ENCODE results near the gene SHC2. TPM values are rescaled to one million over a fixed set of nuclear protein-coding genes. Genes with fewer than 3 reads are reported as not detected.
"Not testable (repeated sequence)": the region's sequence is repeated elsewhere in the genome, so short reads cannot be mapped to it uniquely, and the experiment has no call there.

The SHC2 gene
- polyA plus RNA-seq, 1 of the 3 experiments (the other 2 are of a cell fraction) = 0.64 TPM

GRCh38 chr19:483332-484072 is 22.7 kb upstream of the SHC2 start:
- Histone ChIP-seq H3K4me1 (ENCODE audit: control insufficient read depth in 1 of 2, insufficient read depth in 2 of 2, low read depth in 1 of 2, low read length in 1 of 2) (peaks cover 0 to 20% of the 10 kb centered on the region in 2 experiments; a peak in 1 of 4 replicates), H3K9me3 (no peaks in the 10 kb centered on the region), H3K27ac (ENCODE audit: low read depth in 2 of 2, low read length in 1 of 2) (peak overlapping the region in 1 of 2 experiments; percentile 18; a peak in 1 of 4 replicates), H3F3A (replicated peaks; ENCODE audit: insufficient read depth) (peaks cover 24% of the 10 kb centered on the region), H4K20me1 (ENCODE audit: insufficient read depth) (no peaks in the 10 kb centered on the region), H3K27me3 (ENCODE audit: insufficient read depth) (no peaks in the 10 kb centered on the region), H3K9me2 (no peaks in the 10 kb centered on the region), H3K4me2 (no peak overlapping the region), H3K79me2 (ENCODE audit: insufficient read depth) (no peaks in the 10 kb centered on the region), H3K9ac (no peak overlapping the region), H3K36me3 (replicated peaks in 1 of 2; ENCODE audit: control insufficient read depth in 1 of 2, insufficient read depth in 2 of 2, low read length in 1 of 2) (no peaks in the 10 kb centered on the region), H2AFZ (ENCODE audit: low read depth) (no peak overlapping the region), H3K4me3 (ENCODE audit: low read depth in 2 of 2, low read length in 1 of 2) (no peak overlapping the region)
- WGBS (ENCODE audit: low lambda C conversion rate) = 70% methylated on average over 8 of the region's 21 CpGs
- CTCF ChIA-PET = interaction anchor here (1.0 to 1.9 kb wide), 5 partner anchors 12 to 217 kb away, joined by 4 to 6 read pairs (median 6); partner anchors contain the start of gene MADCAM1
- TF ChIP-seq RFX5 (IDR thresholded peaks at IDR 0.05; ENCODE audit: low read length) (no peak), SMC3 (IDR thresholded peaks at IDR 0.05; ENCODE audit: low read depth, low read length) (no peak), PBX3 (IDR thresholded peaks at IDR 0.05) (no peak), GATA2 (CRISPR knock-in tag; IDR thresholded peaks at IDR 0.05) (no peak), EZH2phosphoT487 (IDR thresholded peaks at IDR 0.05; ENCODE audit: borderline replicate concordance, low read depth) (no peak)
- POLR2A ChIA-PET = no interaction called here
- peak; percentile 14 for DNase-seq

- peak; percentile 30 for DNase-seq
- H3F3A ChIP-seq (replicated peaks; ENCODE audit: insufficient read depth) = peaks cover 24% of the 10 kb centered on the region
- no peaks in the 10 kb centered on the region for H3K9me2 ChIP-seq
- H4K20me1 ChIP-seq (ENCODE audit: insufficient read depth) = no peaks in the 10 kb centered on the region
- no peak overlapping the region for H3K4me2 ChIP-seq
- no peaks in the 10 kb centered on the region for H3K36me3 ChIP-seq (replicated peaks in 1 of 2; ENCODE audit: control insufficient read depth in 1 of 2, insufficient read depth in 2 of 2, low read length in 1 of 2)
- ChIA-PET POLR2A (no interaction called here), CTCF (interaction anchor here (1.0 to 1.9 kb wide), 4 partner anchors 13 to 215 kb away, joined by 4 to 6 read pairs (median 6); partner anchors contain the start of gene MADCAM1)
- no peak overlapping the region for H2AFZ ChIP-seq (ENCODE audit: low read depth)
- no peaks in the 10 kb centered on the region for H3K27me3 ChIP-seq (ENCODE audit: insufficient read depth)
- peak overlapping the region in 1 of 2 experiments; percentile 35; a peak in 1 of 4 replicates for H3K27ac ChIP-seq (ENCODE audit: low read depth in 2 of 2, low read length in 1 of 2)
- WGBS (ENCODE audit: low lambda C conversion rate) = 44% methylated on average over 17 of the region's 20 CpGs
- peaks cover 0 to 17% of the 10 kb centered on the region in 2 experiments; a peak in 1 of 4 replicates for H3K4me1 ChIP-seq (ENCODE audit: control insufficient read depth in 1 of 2, insufficient read depth in 2 of 2, low read depth in 1 of 2, low read length in 1 of 2)
- no peak overlapping the region for H3K9ac ChIP-seq
- no peaks in the 10 kb centered on the region for H3K79me2 ChIP-seq (ENCODE audit: insufficient read depth)
- no peaks in the 10 kb centered on the region for H3K9me3 ChIP-seq
- peak; percentile 81; the same call in 1 of the 2 replicates for TF ChIP-seq REST (IDR thresholded peaks at IDR 0.05; ENCODE audit: low read depth, low read length)
- no peak for TF ChIP-seq MXI1 (IDR thresholded peaks at IDR 0.05; ENCODE audit: low read depth, low read length)
- H3K4me3 ChIP-seq (ENCODE audit: low read depth in 2 of 2, low read length in 1 of 2) = no peak overlapping the region
Measured at GRCh38 chr19:482186-483041, 21.6 kb upstream of the SHC2 start.

GRCh38 chr19:481100-481499 is 20.3 kb upstream of the SHC2 start:
- H3K27ac ChIP-seq (ENCODE audit: low read depth in 2 of 2, low read length in 1 of 2); H3K4me2 ChIP-seq; H3K27me3 ChIP-seq (ENCODE audit: insufficient read depth); POLR2A ChIA-PET; H3K9me2 ChIP-seq; H3K9me3 ChIP-seq; H4K20me1 ChIP-seq (ENCODE audit: insufficient read depth); H3K4me3 ChIP-seq (ENCODE audit: low read depth in 2 of 2, low read length in 1 of 2); H3K9ac ChIP-seq; H2AFZ ChIP-seq (ENCODE audit: low read depth); H3K79me2 ChIP-seq (ENCODE audit: insufficient read depth); DNase-seq; H3K36me3 ChIP-seq (replicated peaks in 1 of 2; ENCODE audit: control insufficient read depth in 1 of 2, insufficient read depth in 2 of 2, low read length in 1 of 2); CTCF ChIA-PET: not testable (repeated sequence)
- peaks cover 0 to 17% of the 10 kb centered on the region in 2 experiments; a peak in 1 of 4 replicates for H3K4me1 ChIP-seq (ENCODE audit: control insufficient read depth in 1 of 2, insufficient read depth in 2 of 2, low read depth in 1 of 2, low read length in 1 of 2)
- H3F3A ChIP-seq (replicated peaks; ENCODE audit: insufficient read depth) = peaks cover 24% of the 10 kb centered on the region
- 77% methylated on average over 3 of the region's 3 CpGs for WGBS (ENCODE audit: low lambda C conversion rate)
